Sciatic nerve (tissue), 1 donor: ENCODE data around the gene STX3. TPM values are rescaled to one million over a fixed set of nuclear protein-coding genes. Genes with fewer than 3 reads are reported as not detected.

Experiments
- total RNA-seq: library from RNA; stranded (reverse); fragmentation: NEBNext Ultra II Directional; extraction: Animal tissue kit (Norgen Biotek cat#: 25700); gene quantifications from one replicate; pipeline ENCODE4 v1.2.1, GENCODE V29; 2021
- donor health status: DM: no; HTN: no; CAD: no.

The STX3 gene
- total RNA-seq, 1 donor from 2014 or later: 19.3 TPM

Other genes starting within 250 kb of the STX3 start
- gene OR4D9, start 243.8 kb upstream of the STX3 start, total RNA-seq: not detected
- 45.5 TPM for gene OSBP, start 139.6 kb upstream of the STX3 start, total RNA-seq
- 37.4 TPM for gene PATL1, start 86.3 kb upstream of the STX3 start, total RNA-seq
- gene OR10V1, start 41.5 kb upstream of the STX3 start, total RNA-seq: not detected
- gene MRPL16, start 55.4 kb downstream of the STX3 start, total RNA-seq: 25.1 TPM
- not detected for gene CBLIF, start 90.1 kb downstream of the STX3 start, total RNA-seq
- gene TCN1, start 111.1 kb downstream of the STX3 start, total RNA-seq: 1.3 TPM
- not detected for gene OOSP3, start 123.4 kb downstream of the STX3 start, total RNA-seq
- not detected for gene OOSP1, start 183.1 kb downstream of the STX3 start, total RNA-seq
- not detected for gene OOSP4A, start 208.7 kb downstream of the STX3 start, total RNA-seq